Thoracic aorta (tissue), 2 donors: ENCODE measurements around the gene LRP2BP. TPM values are rescaled to one million over a fixed set of nuclear protein-coding genes. Genes with fewer than 3 reads are reported as not detected.
"Not testable (repeated sequence)": the region's sequence is repeated elsewhere in the genome, so short reads cannot be mapped to it uniquely, and the experiment has no call there.

ENCODE experiments used
- ATAC-seq: fragments of 150-250 bp; one replicate; pipeline ENCODE4 v1.8.0; 2017; ENCODE audit warnings: low read depth; ENCODE audit not compliant: insufficient number of reproducible peaks, low FRiP score
- DNase-seq: peaks from one replicate; pipeline ENCODE4 v3.0.0-alpha.2; 2020; ENCODE audit warnings: low spot score
- H3K27ac ChIP-seq, 2 donors: fragments of 200-600 bp; sonication (generic); 1 replicate in 1 of 2; 2 replicates in 1 of 2; pipeline ENCODE4 v1.5.1; 2016; ENCODE audit warnings: mild to moderate bottlenecking in 2 of 2, moderate library complexity in 2 of 2
- H3K27me3 ChIP-seq: fragments of 200-600 bp; sonication (generic); replicated peaks from 2 replicates; pipeline ENCODE4 v1.6.0; 2016; ENCODE audit warnings: mild to moderate bottlenecking; ENCODE audit not compliant: insufficient read depth
- H3K36me3 ChIP-seq: fragments of 200-600 bp; sonication (generic); one replicate; pipeline ENCODE4 v1.5.1; 2016
- H3K4me1 ChIP-seq, 2 donors: fragments of 200-600 bp; sonication (generic); 1 replicate in 1 of 2; 2 replicates in 1 of 2; pipeline versions ENCODE4 v1.5.1 to v1.6.0; 2016; ENCODE audit warnings: low read depth in 2 of 2, mild to moderate bottlenecking in 1 of 2; ENCODE audit not compliant: control insufficient read depth in 1 of 2
- H3K4me3 ChIP-seq: fragments of 200-600 bp; sonication (generic); 2 replicates; pipeline ENCODE4 v1.5.1; 2016; ENCODE audit warnings: mild to moderate bottlenecking
- H3K9me3 ChIP-seq: fragments of 200-600 bp; sonication (generic); 2 replicates; pipeline ENCODE4 v1.5.1; 2016
- total RNA-seq, 2 donors: library from RNA; depleted of rRNA; stranded (reverse); fragments of >200 nt; gene quantifications; one replicate each; pipeline versions ENCODE4 v1.1.0 to v1.2.3, GENCODE V29; 2016
- TF ChIP-seq, protein P1 (sequence below): fragments of 200-600 bp; sonication (generic); IDR thresholded peaks from one replicate; pipeline ENCODE4 v1.5.1; 2019; ENCODE audit warnings: antibody characterized with exemption

LRP2BP gene
- total RNA-seq, 2 donors from 2014 or later, result 4.4 to 7.6 TPM

DNA sequence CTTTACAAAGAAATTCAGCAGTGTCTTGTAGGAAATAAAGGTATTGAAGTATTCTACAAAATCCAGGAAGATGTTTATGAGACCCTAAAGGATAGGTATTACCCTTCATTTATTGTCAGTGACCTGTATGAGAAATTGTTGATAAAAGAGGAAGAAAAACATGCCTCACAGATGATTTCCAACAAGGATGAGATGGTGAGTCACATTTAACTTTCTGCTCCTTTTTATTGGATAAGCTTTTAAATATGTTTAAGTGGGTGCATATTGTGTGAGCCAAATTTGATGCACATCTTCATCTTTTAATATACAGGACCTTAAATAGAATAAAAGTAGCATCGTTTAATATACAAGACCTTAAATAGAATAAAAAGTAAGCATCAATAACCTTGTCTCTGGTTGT lies 72.1 kb downstream of the LRP2BP start:
- TF ChIP-seq, protein P1, sequence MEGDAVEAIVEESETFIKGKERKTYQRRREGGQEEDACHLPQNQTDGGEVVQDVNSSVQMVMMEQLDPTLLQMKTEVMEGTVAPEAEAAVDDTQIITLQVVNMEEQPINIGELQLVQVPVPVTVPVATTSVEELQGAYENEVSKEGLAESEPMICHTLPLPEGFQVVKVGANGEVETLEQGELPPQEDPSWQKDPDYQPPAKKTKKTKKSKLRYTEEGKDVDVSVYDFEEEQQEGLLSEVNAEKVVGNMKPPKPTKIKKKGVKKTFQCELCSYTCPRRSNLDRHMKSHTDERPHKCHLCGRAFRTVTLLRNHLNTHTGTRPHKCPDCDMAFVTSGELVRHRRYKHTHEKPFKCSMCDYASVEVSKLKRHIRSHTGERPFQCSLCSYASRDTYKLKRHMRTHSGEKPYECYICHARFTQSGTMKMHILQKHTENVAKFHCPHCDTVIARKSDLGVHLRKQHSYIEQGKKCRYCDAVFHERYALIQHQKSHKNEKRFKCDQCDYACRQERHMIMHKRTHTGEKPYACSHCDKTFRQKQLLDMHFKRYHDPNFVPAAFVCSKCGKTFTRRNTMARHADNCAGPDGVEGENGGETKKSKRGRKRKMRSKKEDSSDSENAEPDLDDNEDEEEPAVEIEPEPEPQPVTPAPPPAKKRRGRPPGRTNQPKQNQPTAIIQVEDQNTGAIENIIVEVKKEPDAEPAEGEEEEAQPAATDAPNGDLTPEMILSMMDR, result no peak
- ATAC-seq (no peak), DNase-seq (no peak)
- H3K4me1 ChIP-seq, result peaks cover 0 to under 1% of the 10 kb centered on the region in 2 donors
- H3K4me3 ChIP-seq, result no peak overlapping the region
- no peaks in the 10 kb centered on the region for H3K9me3 ChIP-seq
- no peak overlapping the region for H3K27ac ChIP-seq
- no peaks in the 10 kb centered on the region for H3K27me3 ChIP-seq
- H3K36me3 ChIP-seq, result no peaks in the 10 kb centered on the region

DNA sequence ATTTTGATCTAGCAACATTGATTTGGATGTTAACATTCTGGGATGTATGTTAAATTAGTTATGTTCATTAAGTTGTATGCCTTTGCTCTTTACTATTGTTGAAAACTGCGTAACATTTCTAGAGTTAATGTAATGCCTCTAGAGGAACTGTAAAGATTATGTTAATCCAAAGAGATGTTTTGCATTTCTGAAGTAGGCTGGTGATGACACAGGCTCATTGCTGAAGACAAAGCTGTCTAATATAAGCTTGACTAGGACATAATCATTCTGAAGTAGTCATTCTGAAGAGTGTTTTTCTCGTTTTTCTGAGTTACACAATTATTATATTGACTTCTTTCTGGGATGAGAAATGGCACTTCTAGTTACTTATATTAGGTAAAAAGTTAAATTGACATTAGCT lies 72.9 kb downstream of the LRP2BP start:
- no peak overlapping the region for H3K4me3 ChIP-seq
- ATAC-seq (no peak), DNase-seq (no peak)
- no peaks in the 10 kb centered on the region for H3K9me3 ChIP-seq
- TF ChIP-seq, protein P1, result no peak
- H3K27me3 ChIP-seq, result no peaks in the 10 kb centered on the region
- peaks cover 0 to 4% of the 10 kb centered on the region in 2 donors for H3K4me1 ChIP-seq
- no peak overlapping the region for H3K27ac ChIP-seq
- H3K36me3 ChIP-seq, result peaks cover under 1% of the 10 kb centered on the region

DNA sequence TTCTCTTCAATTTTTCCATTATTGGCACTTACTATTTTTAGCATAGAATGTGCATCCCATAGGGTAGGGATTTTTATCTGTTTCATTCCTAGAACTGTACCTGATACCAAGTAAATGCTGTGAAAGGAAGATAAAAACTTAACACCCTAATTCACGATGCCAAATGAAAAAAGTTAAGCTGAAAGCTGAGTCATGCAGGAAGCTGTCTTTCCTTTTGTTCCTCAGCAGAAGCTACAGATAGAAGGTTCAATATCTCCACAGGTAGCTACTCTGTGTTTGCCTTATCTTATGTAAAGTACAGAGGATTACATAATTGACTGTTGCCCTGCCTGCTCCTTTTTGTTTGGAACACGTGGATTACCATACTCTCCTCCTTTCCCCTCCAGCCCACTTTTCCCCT lies 77.0 kb downstream of the LRP2BP start:
- H3K9me3 ChIP-seq, result no peaks in the 10 kb centered on the region

DNA sequence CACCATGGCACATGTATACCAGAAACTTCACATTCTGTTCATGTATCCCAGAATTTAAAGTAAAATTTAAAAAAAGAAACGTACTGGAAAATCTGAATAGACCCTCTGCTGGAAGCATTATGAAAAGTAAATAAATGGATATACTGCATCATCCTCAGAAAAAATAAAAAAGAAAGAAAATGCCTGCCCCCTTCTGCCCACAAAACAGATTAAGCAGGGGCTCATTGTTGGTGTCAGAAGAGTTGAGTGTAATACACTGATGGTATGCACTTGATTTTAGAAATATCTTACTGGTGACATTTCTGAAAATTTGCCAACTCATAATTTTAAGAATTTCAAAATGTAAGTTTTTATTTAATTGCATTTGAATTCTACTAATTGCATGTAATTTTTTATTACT lies 77.8 kb downstream of the LRP2BP start:
- H3K4me3 ChIP-seq, result no peak overlapping the region
- no peak for DNase-seq
- ATAC-seq, result no peak
- TF ChIP-seq, protein P1, result no peak
- H3K27me3 ChIP-seq, result no peaks in the 10 kb centered on the region
- no peaks in the 10 kb centered on the region for H3K9me3 ChIP-seq
- no peak overlapping the region for H3K27ac ChIP-seq
- peaks cover 0 to 4% of the 10 kb centered on the region in 2 donors for H3K4me1 ChIP-seq
- peaks cover 4% of the 10 kb centered on the region for H3K36me3 ChIP-seq

More for the DNA sequence above, 77.0 kb downstream of the LRP2BP start:
- ATAC-seq (no peak), DNase-seq (no peak)
- TF ChIP-seq, protein P1, result no peak
- Histone ChIP-seq H3K27ac (no peak overlapping the region), H3K4me3 (no peak overlapping the region), H3K36me3 (peaks cover 4% of the 10 kb centered on the region), H3K27me3 (no peaks in the 10 kb centered on the region), H3K4me1 (peaks cover 0 to 4% of the 10 kb centered on the region in 2 donors)

DNA sequence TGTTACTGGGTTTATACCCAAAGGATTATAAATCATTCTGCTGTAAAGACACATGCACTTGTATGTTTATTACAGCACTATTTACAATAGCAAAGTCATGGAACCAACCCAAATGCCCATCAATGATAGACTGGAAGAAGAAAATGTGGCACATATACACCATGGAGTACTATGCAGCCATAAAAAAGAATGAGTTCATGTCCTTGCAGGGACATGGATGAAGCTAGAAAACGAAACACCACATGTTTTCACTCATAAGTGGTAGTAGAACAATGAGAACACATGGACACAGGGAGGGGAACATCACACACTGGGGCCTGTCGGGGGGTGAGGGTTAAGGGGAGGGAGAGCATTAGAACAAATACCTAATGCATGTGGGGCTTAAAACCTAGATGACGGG lies 78.3 kb downstream of the LRP2BP start:
- not testable (repeated sequence) for DNase-seq

More for the DNA sequence above, 78.3 kb downstream of the LRP2BP start:
- not testable (repeated sequence) for H3K27me3 ChIP-seq, H3K36me3 ChIP-seq, H3K4me3 ChIP-seq, H3K9me3 ChIP-seq, ATAC-seq, H3K27ac ChIP-seq, H3K4me1 ChIP-seq

Other genes starting within 250 kb of the LRP2BP start
- gene CFAP97, start 191.9 kb downstream of the LRP2BP start, total RNA-seq, result 10 to 100 TPM; 40.8 to 62.2 TPM
- gene SNX25, start 186.3 kb downstream of the LRP2BP start, total RNA-seq, result 10 to 100 TPM; 31.3 to 38.0 TPM
- 10 to 100 TPM; 15.7 to 24.2 TPM for gene ANKRD37, start 917 bp upstream of the LRP2BP start, total RNA-seq
- gene UFSP2, start 30.0 kb upstream of the LRP2BP start, total RNA-seq, result 10 to 100 TPM; 35.1 to 44.7 TPM
- 1 to 10 TPM in 1 of 2 donors, under 1 TPM in 1; 0.35 to 6.2 TPM for gene CCDC110, start 75.8 kb upstream of the LRP2BP start, total RNA-seq
- 1,000 to 10,000 TPM in 1 of 2 donors, 100 to 1,000 TPM in 1; 835 to 1,176 TPM for gene PDLIM3, start 139.6 kb upstream of the LRP2BP start, total RNA-seq